H9 (cell line): ENCODE results near the gene DYRK4. TPM values are rescaled to one million over a fixed set of nuclear protein-coding genes. Genes with fewer than 3 reads are reported as not detected.

Source experiments
- DNase-seq: peaks from one replicate; pipeline ENCODE4 v3.0.0-alpha.2; 2017
- H2AFZ ChIP-seq: one replicate; pipeline ENCODE4 v1.6.1; 2013; ENCODE audit warnings: mild to moderate bottlenecking, low read length, control low read depth, moderate library complexity
- H2AK5ac ChIP-seq: 2 replicates; pipeline ENCODE4 v1.6.1; 2013; ENCODE audit warnings: low read length, control low read depth, mixed read lengths; ENCODE audit not compliant: insufficient read length
- H2BK120ac ChIP-seq: one replicate; pipeline ENCODE4 v1.6.1; 2013; ENCODE audit warnings: low read depth, mild to moderate bottlenecking, low read length, control low read depth, inconsistent platforms; ENCODE audit not compliant: poor library complexity, severe bottlenecking
- H2BK12ac ChIP-seq: 2 replicates; pipeline ENCODE4 v1.6.1; 2013; ENCODE audit warnings: low read length, control low read depth, mixed read lengths, low read depth; ENCODE audit not compliant: insufficient read length
- H2BK15ac ChIP-seq: 2 replicates; pipeline ENCODE4 v1.6.1; 2013; ENCODE audit warnings: low read depth, low read length, control low read depth
- H2BK20ac ChIP-seq: one replicate; pipeline ENCODE4 v1.6.1; 2013; ENCODE audit warnings: low read depth, mild to moderate bottlenecking, low read length, control low read depth, inconsistent platforms; ENCODE audit not compliant: poor library complexity, severe bottlenecking
- H2BK5ac ChIP-seq: 2 replicates; pipeline ENCODE4 v1.6.1; 2013; ENCODE audit warnings: low read length, control low read depth, mixed read lengths; ENCODE audit not compliant: insufficient read length
- H3K14ac ChIP-seq: 2 replicates; pipeline ENCODE4 v1.6.1; 2013; ENCODE audit warnings: low read length, control low read depth; ENCODE audit not compliant: insufficient read depth
- H3K18ac ChIP-seq: 2 replicates; pipeline ENCODE4 v1.6.1; 2013; ENCODE audit warnings: low read depth, mild to moderate bottlenecking, mixed read lengths, low read length, control low read depth; ENCODE audit not compliant: insufficient read length
- H3K23ac ChIP-seq: 2 replicates; pipeline ENCODE4 v1.6.1; 2013; ENCODE audit warnings: low read length, control low read depth, mixed read lengths, low read depth; ENCODE audit not compliant: insufficient read length
- H3K23me2 ChIP-seq: 2 replicates; pipeline ENCODE4 v1.6.1; 2013; ENCODE audit warnings: low read depth, mild to moderate bottlenecking, mixed read lengths, low read length, control low read depth; ENCODE audit not compliant: insufficient read length, poor library complexity, severe bottlenecking
- H3K27ac ChIP-seq: 2 replicates; pipeline ENCODE4 v1.5.1; 2013; ENCODE audit warnings: low read length, control low read depth, mixed read lengths, low read depth; ENCODE audit not compliant: insufficient read length
- H3K27me3 ChIP-seq: 2 replicates; pipeline ENCODE4 v1.6.1; 2013; ENCODE audit warnings: low read length, control low read depth, inconsistent platforms; ENCODE audit not compliant: insufficient read depth
- H3K4ac ChIP-seq: 2 replicates; pipeline ENCODE4 v1.6.1; 2013; ENCODE audit warnings: low read depth, mild to moderate bottlenecking, control low read depth, inconsistent platforms, low read length, moderate library complexity
- H3K4me1 ChIP-seq: 2 replicates; pipeline ENCODE4 v1.6.1; 2013; ENCODE audit warnings: low read length, control low read depth, inconsistent platforms; ENCODE audit not compliant: insufficient read depth
- H3K4me2 ChIP-seq: 2 replicates; pipeline ENCODE4 v1.6.1; 2013; ENCODE audit warnings: low read length, control low read depth, mixed read lengths; ENCODE audit not compliant: insufficient read length, insufficient read depth
- H3K56ac ChIP-seq: 2 replicates; pipeline ENCODE4 v1.6.1; 2013; ENCODE audit warnings: low read depth, mild to moderate bottlenecking, mixed read lengths, low read length, control low read depth; ENCODE audit not compliant: insufficient read length
- H3K79me1 ChIP-seq: 2 replicates; pipeline ENCODE4 v1.6.1; 2013; ENCODE audit warnings: low read depth, mild to moderate bottlenecking, moderate library complexity, low read length, control low read depth, inconsistent platforms; ENCODE audit not compliant: insufficient read depth, poor library complexity, severe bottlenecking
- H3K79me2 ChIP-seq: 2 replicates; pipeline ENCODE4 v1.6.1; 2013; ENCODE audit warnings: low read length, control low read depth, inconsistent platforms; ENCODE audit not compliant: insufficient read depth
- H3K9ac ChIP-seq: 2 replicates; pipeline ENCODE4 v1.6.1; 2013; ENCODE audit warnings: low read length, control low read depth, mixed read lengths; ENCODE audit not compliant: insufficient read length; ENCODE audit errors: extremely low read depth
- H3K9me3 ChIP-seq: one replicate; pipeline ENCODE4 v1.6.1; 2013; ENCODE audit warnings: low read depth, low read length, inconsistent platforms; ENCODE audit not compliant: control insufficient read depth
- H3T11ph ChIP-seq: one replicate; pipeline ENCODE4 v1.6.1; 2013; ENCODE audit warnings: mild to moderate bottlenecking, low read length, control low read depth, inconsistent platforms
- H4K20me1 ChIP-seq: one replicate; pipeline ENCODE4 v1.6.1; 2013; ENCODE audit not compliant: control insufficient read depth, insufficient read length, insufficient read depth
- H4K5ac ChIP-seq: 2 replicates; pipeline ENCODE4 v1.6.1; 2013; ENCODE audit warnings: low read depth, mild to moderate bottlenecking, mixed read lengths, low read length, control low read depth; ENCODE audit not compliant: insufficient read length
- H4K8ac ChIP-seq: replicated peaks from 2 replicates; pipeline ENCODE4 v1.6.1; 2013; ENCODE audit warnings: low read length, control low read depth, mixed read lengths, low read depth; ENCODE audit not compliant: insufficient read length
- H4K91ac ChIP-seq: 2 replicates; pipeline ENCODE4 v1.6.1; 2013; ENCODE audit warnings: low read depth, mild to moderate bottlenecking, moderate library complexity, mixed read lengths, low read length, control low read depth; ENCODE audit not compliant: insufficient read length
- H3K27ac Mint-ChIP-seq, 3 experiments: 2 replicates in 2 of 3; 3 replicates in 1 of 3; pipeline ENCODE4 v1.8.0; 2020 to 2021; ENCODE audit warnings: mixed read lengths in 3 of 3, mild to moderate bottlenecking in 1 of 3, moderate library complexity in 1 of 3
- H3K27me3 Mint-ChIP-seq: 2 replicates; pipeline ENCODE4 v1.8.0; 2021; ENCODE audit warnings: low read depth, mild to moderate bottlenecking, moderate library complexity, mixed read lengths
- H3K36me3 Mint-ChIP-seq, 3 experiments: 2 replicates in 2 of 3; 3 replicates in 1 of 3; pipeline ENCODE4 v1.8.0; 2020 to 2021; ENCODE audit warnings: low read depth in 3 of 3, mixed read lengths in 3 of 3; ENCODE audit not compliant: insufficient read depth in 1 of 3
- H3K4me1 Mint-ChIP-seq, 2 experiments: 2 replicates each; pipeline ENCODE4 v1.8.0; 2020; ENCODE audit warnings: mixed read lengths in 2 of 2
- H3K4me3 Mint-ChIP-seq, 2 experiments: 2 replicates in 1 of 2; 3 replicates in 1 of 2; pipeline ENCODE4 v1.8.0; 2020 to 2021; ENCODE audit warnings: mild to moderate bottlenecking in 2 of 2, mixed read lengths in 2 of 2, moderate library complexity in 1 of 2
- H3K9me3 Mint-ChIP-seq, 2 experiments: 2 replicates in 1 of 2; 3 replicates in 1 of 2; pipeline ENCODE4 v1.8.0; 2020; ENCODE audit warnings: mild to moderate bottlenecking in 2 of 2, mixed read lengths in 2 of 2, moderate library complexity in 1 of 2
- WGBS: extraction: QIAGEN DNeasy Blood & Tissue Kit; methylation state at CpG from one replicate; pipeline ENCODE4 v1.1.7; 2013; ENCODE audit warnings: missing lambda C conversion rate, low lambda C conversion rate, mixed read lengths; ENCODE audit not compliant: insufficient read length; ENCODE audit errors: extremely low coverage; 5-methylcytosine and 5-hydroxymethylcytosine counted together
- total RNA-seq: library from RNA; stranded (reverse); gene quantifications from 2 replicates; pipeline ENCODE4 v1.2.1, GENCODE V29; 2021
- TF ChIP-seq, protein P1 (sequence below): fragments of 200-600 bp; sonication (generic); conservative IDR thresholded peaks from 3 replicates; pipeline ENCODE4 v1.8.0; 2021; ENCODE audit warnings: antibody characterized with exemption, mild to moderate bottlenecking

The DYRK4 gene
- total RNA-seq, 1 experiment from 2014 or later = 15.5 TPM

DNA sequence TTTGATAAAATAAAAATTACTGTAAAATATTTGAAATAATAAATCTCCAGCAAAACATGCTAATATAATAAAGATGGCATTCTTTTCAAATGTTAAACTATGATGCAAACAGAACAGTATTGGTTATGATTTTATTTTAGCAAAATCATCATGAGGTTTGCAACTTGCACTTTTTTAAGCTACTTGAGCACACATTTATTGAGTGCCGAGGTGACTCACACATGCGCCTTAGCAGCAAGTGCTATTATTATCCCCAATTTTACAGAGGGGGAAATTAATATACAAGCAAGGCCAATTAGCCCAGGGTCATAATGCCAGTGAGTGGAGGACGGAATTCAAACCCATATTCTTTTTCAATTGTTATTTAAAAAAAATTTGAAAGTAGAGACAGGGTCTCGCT, 7.3 kb downstream of the DYRK4 start:
- Histone ChIP-seq H4K8ac (no peak overlapping the region), H2BK15ac (no peak overlapping the region), H3K23me2 (no peaks in the 10 kb centered on the region), H3K56ac (no peak overlapping the region), H3K4ac (no peak overlapping the region), H3K79me1 (no peaks in the 10 kb centered on the region), H3K27me3 (peaks cover 2% of the 10 kb centered on the region; the same call in 1 of the 2 replicates), H2AFZ (no peak overlapping the region), H3K9me3 (no peaks in the 10 kb centered on the region), H2AK5ac (no peak overlapping the region), H2BK5ac (no peak overlapping the region), H3K4me2 (no peak overlapping the region), H3K79me2 (no peaks in the 10 kb centered on the region), H3K23ac (no peak overlapping the region), H4K5ac (no peak overlapping the region), H3K18ac (no peak overlapping the region), H4K91ac (no peak overlapping the region), H3T11ph (no peak overlapping the region), H2BK120ac (no peak overlapping the region), H3K27ac (no peak overlapping the region), H2BK20ac (no peak overlapping the region), H3K9ac (no peak overlapping the region), H2BK12ac (no peak overlapping the region), H3K14ac (no peak overlapping the region), H4K20me1 (no peaks in the 10 kb centered on the region), H3K4me1 (no peaks in the 10 kb centered on the region)
- Mint-ChIP-seq H3K36me3 (no peaks in the 10 kb centered on the region), H3K4me1 (peaks cover 4 to 8% of the 10 kb centered on the region in 2 experiments; a peak in 1 of 4 replicates), H3K27me3 (peaks cover 9% of the 10 kb centered on the region), H3K27ac (no peak overlapping the region), H3K4me3 (no peak overlapping the region), H3K9me3 (no peaks in the 10 kb centered on the region)
- TF ChIP-seq, protein P1, sequence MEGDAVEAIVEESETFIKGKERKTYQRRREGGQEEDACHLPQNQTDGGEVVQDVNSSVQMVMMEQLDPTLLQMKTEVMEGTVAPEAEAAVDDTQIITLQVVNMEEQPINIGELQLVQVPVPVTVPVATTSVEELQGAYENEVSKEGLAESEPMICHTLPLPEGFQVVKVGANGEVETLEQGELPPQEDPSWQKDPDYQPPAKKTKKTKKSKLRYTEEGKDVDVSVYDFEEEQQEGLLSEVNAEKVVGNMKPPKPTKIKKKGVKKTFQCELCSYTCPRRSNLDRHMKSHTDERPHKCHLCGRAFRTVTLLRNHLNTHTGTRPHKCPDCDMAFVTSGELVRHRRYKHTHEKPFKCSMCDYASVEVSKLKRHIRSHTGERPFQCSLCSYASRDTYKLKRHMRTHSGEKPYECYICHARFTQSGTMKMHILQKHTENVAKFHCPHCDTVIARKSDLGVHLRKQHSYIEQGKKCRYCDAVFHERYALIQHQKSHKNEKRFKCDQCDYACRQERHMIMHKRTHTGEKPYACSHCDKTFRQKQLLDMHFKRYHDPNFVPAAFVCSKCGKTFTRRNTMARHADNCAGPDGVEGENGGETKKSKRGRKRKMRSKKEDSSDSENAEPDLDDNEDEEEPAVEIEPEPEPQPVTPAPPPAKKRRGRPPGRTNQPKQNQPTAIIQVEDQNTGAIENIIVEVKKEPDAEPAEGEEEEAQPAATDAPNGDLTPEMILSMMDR = no peak
- WGBS = no CpG with 5 or more reads among the region's 4 CpGs
- no peak for DNase-seq
